B cell (primary cell): Measurements from ENCODE around the gene KCNC4. TPM values are rescaled to one million over a fixed set of nuclear protein-coding genes. Genes with fewer than 3 reads are reported as not detected.

ENCODE experiments used
- ATAC-seq: fragments of 200-7000 bp; cut with Tn5 transposase; one replicate; pipeline ENCODE4 v1.10.0; 2021; ENCODE audit warnings: low read depth, mild to moderate bottlenecking, moderate number of reproducible peaks, moderate library complexity
- CTCF ChIA-PET: fragments of 350-600 bp; sonication (Branson Sonifier 250); formaldehyde crosslinking; loops from one replicate; lab custom pipeline; 2021; ENCODE audit warnings: antibody characterized with exemption, inconsistent platforms; lab: Charles Lee
- POLR2A ChIA-PET: fragments of 350-600 bp; sonication (Branson Sonifier 250); formaldehyde crosslinking; loops from one replicate; lab custom pipeline; 2021; ENCODE audit warnings: antibody characterized with exemption; lab: Charles Lee
- DNase-seq: peaks from one replicate; pipeline ENCODE4 v3.0.0; 2013
- H2AFZ ChIP-seq: 2 replicates; pipeline ENCODE4 v1.6.1; 2012; ENCODE audit warnings: mild to moderate bottlenecking, low read depth, low read length; ENCODE audit not compliant: insufficient read depth, poor library complexity, severe bottlenecking
- H3K27ac ChIP-seq, 2 donors: 1 replicate in 1 of 2; 2 replicates in 1 of 2; pipeline ENCODE4 v1.5.1; 2012 to 2013; ENCODE audit warnings: low read length in 2 of 2, mild to moderate bottlenecking in 2 of 2, moderate library complexity in 1 of 2
- H3K27me3 ChIP-seq, 4 experiments: fragments of 200-600 bp in 1 of 4; sonication (generic) in 1 of 4; replicated peaks in 1 of 4; 1 replicate in 2 of 4; 2 replicates in 2 of 4; pipeline versions ENCODE4 v1.6.1 to v1.7.0; 2013 to 2016; ENCODE audit warnings: low read length in 3 of 4, mild to moderate bottlenecking in 2 of 4, mixed read lengths in 1 of 4, moderate library complexity in 1 of 4; ENCODE audit not compliant: insufficient read depth in 4 of 4, control insufficient read depth in 3 of 4; ENCODE audit errors: control extremely low read depth in 1 of 4
- H3K36me3 ChIP-seq, 2 experiments: replicated peaks in 1 of 2; 1 replicate in 1 of 2; 2 replicates in 1 of 2; pipeline versions ENCODE4 v1.6.1 to v1.7.1; 2013; ENCODE audit warnings: low read length in 1 of 2; ENCODE audit not compliant: insufficient read depth in 2 of 2, control insufficient read depth in 1 of 2; ENCODE audit errors: control extremely low read depth in 1 of 2, extremely low read depth in 1 of 2
- H3K4me1 ChIP-seq, 2 donors: fragments of 200-600 bp in 1 of 2; sonication (generic) in 1 of 2; 1 replicate in 1 of 2; 2 replicates in 1 of 2; pipeline versions ENCODE4 v1.5.1 to v1.6.1; 2013 to 2017; ENCODE audit warnings: low read length in 2 of 2; ENCODE audit not compliant: control insufficient read depth in 2 of 2, insufficient read depth in 2 of 2
- H3K4me2 ChIP-seq: replicated peaks from 2 replicates; pipeline ENCODE3; 2012; ENCODE audit warnings: mild to moderate bottlenecking, low read depth, low read length; ENCODE audit not compliant: poor library complexity, severe bottlenecking
- H3K4me3 ChIP-seq, 5 experiments: fragments of 200-600 bp in 1 of 5; sonication (generic) in 1 of 5; 1 replicate in 3 of 5; 2 replicates in 2 of 5; pipeline versions ENCODE4 v1.5.1 to v1.7.0; 2011 to 2016; ENCODE audit warnings: low read length in 4 of 5, mild to moderate bottlenecking in 4 of 5, low read depth in 2 of 5, control low read depth in 1 of 5, moderate library complexity in 1 of 5; ENCODE audit not compliant: insufficient read depth in 1 of 5; ENCODE audit errors: control extremely low read depth in 1 of 5, extremely low read depth in 1 of 5
- H3K79me2 ChIP-seq: fragments of 200-600 bp; sonication (generic); one replicate; pipeline ENCODE4 v1.6.0; 2016; ENCODE audit warnings: low read length; ENCODE audit not compliant: control insufficient read depth, insufficient read depth
- H3K9ac ChIP-seq: fragments of 200-600 bp; sonication (generic); 2 replicates; pipeline ENCODE4 v1.6.1; 2017; ENCODE audit warnings: mild to moderate bottlenecking, low read length, moderate library complexity
- H3K9me3 ChIP-seq, 3 donors: one replicate each; pipeline versions ENCODE4 v1.6.1 to v1.7.1; 2013; ENCODE audit warnings: low read length in 2 of 3; ENCODE audit not compliant: control insufficient read depth in 2 of 3, insufficient read depth in 1 of 3; ENCODE audit errors: control extremely low read depth in 1 of 3
- H4K20me1 ChIP-seq: 2 replicates; pipeline ENCODE4 v1.6.0; 2012; ENCODE audit warnings: mild to moderate bottlenecking, low read length; ENCODE audit not compliant: insufficient read depth, control insufficient read depth, poor library complexity, severe bottlenecking
- H3K27ac Mint-ChIP-seq: one replicate; pipeline ENCODE4 v1.8.0; 2021; ENCODE audit warnings: mixed read lengths
- H3K27me3 Mint-ChIP-seq: one replicate; pipeline ENCODE4 v1.8.0; 2021; ENCODE audit warnings: mixed read lengths
- H3K4me1 Mint-ChIP-seq: one replicate; pipeline ENCODE4 v1.8.0; 2021; ENCODE audit warnings: mixed read lengths
- H3K4me3 Mint-ChIP-seq: one replicate; pipeline ENCODE4 v1.8.0; 2021; ENCODE audit warnings: mixed read lengths
- H3K9me3 Mint-ChIP-seq: one replicate; pipeline ENCODE4 v1.8.0; 2022; ENCODE audit warnings: mixed read lengths; ENCODE audit not compliant: insufficient read depth
- EZH2 ChIP-seq: IDR thresholded peaks from 2 replicates; pipeline ENCODE4 v1.6.1; 2012; ENCODE audit warnings: borderline replicate concordance, low read depth, mild to moderate bottlenecking, moderate library complexity, low read length; ENCODE audit not compliant: insufficient read depth, poor library complexity, severe bottlenecking
- WGBS: methylation state at CpG from one replicate; pipeline ENCODE4 v1.1.5; 2013; ENCODE audit warnings: missing lambda C conversion rate; ENCODE audit not compliant: insufficient coverage; 5-methylcytosine and 5-hydroxymethylcytosine counted together
- intact Hi-C: fragments of 100-400 bp; cut with micrococcal nuclease; formaldehyde crosslinking; loops from one replicate; pipeline ENCODE4 v1.10.0; 2022
- polyA plus RNA-seq: library from polyadenylated mRNA; depleted of rRNA; stranded (reverse); fragments of >200 nt; gene quantifications from 2 replicates; pipeline ENCODE4 v1.2.3, GENCODE V29; 2012
- total RNA-seq, 2 donors: library from RNA; stranded (reverse); fragments of 120-200 nt in 1 of 2; gene quantifications; 1 replicate in 1 of 2; 2 replicates in 1 of 2; pipeline versions ENCODE4 v1.2.3 to v1.2.4, GENCODE V29; 2013 to 2022
- TF ChIP-seq, protein P1 (sequence below): fragments of 200-600 bp; IDR thresholded peaks from one replicate; pipeline ENCODE4 v1.8.0; 2022; ENCODE audit warnings: antibody characterized with exemption, mild to moderate bottlenecking

The KCNC4 gene
- total and polyA plus RNA-seq, 2 donors (not counting 1 experiment from before 2014, with no cell fraction given) = 3.2 to 24.1 TPM

DNA sequence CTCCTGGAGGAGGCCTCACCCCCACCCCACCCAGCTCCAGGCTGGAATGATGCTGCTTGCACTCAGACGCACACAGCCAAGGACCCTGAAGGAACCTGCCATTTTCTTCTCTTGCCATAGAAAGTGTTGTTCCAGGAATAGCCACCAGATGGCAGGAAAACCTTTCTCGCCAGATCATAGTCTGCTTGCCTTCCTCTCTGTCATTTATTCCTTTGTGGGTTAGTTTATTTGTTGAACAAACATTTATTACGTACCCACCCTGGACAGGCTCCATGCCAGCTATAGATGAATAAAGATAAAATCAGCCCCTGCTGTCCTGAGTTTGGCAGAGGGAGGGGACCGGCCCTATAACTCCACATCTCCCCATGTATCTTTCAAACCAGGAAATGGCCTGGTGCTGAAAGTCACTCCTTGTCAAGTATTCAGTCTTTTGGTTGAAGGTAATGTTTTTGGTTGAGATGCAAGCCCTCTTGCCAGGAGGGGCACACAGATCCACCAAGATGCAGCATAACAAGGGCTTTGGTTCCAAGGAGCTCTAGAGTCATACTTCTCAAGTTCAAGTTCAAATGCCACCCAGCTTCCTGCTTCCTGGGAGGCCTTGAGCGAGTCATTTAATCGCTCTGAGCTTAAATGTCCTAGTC, 7.0 kb upstream of the KCNC4 start:
- no peak overlapping the region for H3K4me2 ChIP-seq
- 0% methylated on average over 1 of the region's 6 CpGs for WGBS
- peak; percentile 84 for DNase-seq
- no peaks in the 10 kb centered on the region for H4K20me1 ChIP-seq
- peaks cover 3 to 7% of the 10 kb centered on the region in 2 donors for H3K4me1 ChIP-seq
- H3K9me3 ChIP-seq = no peaks in the 10 kb centered on the region
- ChIA-PET POLR2A (interaction anchor here (1.0 kb wide), 1 partner anchor 210 kb away, joined by 3 read pairs; no protein-coding TSS in a partner anchor), CTCF (interaction anchor here (0.8 to 24.7 kb wide), 22 partner anchors 9 to 402 kb away, joined by 3 to 838 read pairs (median 5); partner anchors contain the start of gene PROK1)
- no peak overlapping the region for H3K4me3 Mint-ChIP-seq
- no peak overlapping the region for H3K27ac ChIP-seq
- H3K36me3 ChIP-seq = no peaks in the 10 kb centered on the region
- no peak overlapping the region for H3K9ac ChIP-seq
- no peak overlapping the region for H3K27ac Mint-ChIP-seq
- H3K79me2 ChIP-seq = no peaks in the 10 kb centered on the region
- H3K4me3 ChIP-seq = no peak overlapping the region
- intact Hi-C loops = loop anchor here (1.0 kb wide), 3 partner anchors 109 to 293 kb away; no protein-coding TSS in a partner anchor
- TF ChIP-seq, protein P1, sequence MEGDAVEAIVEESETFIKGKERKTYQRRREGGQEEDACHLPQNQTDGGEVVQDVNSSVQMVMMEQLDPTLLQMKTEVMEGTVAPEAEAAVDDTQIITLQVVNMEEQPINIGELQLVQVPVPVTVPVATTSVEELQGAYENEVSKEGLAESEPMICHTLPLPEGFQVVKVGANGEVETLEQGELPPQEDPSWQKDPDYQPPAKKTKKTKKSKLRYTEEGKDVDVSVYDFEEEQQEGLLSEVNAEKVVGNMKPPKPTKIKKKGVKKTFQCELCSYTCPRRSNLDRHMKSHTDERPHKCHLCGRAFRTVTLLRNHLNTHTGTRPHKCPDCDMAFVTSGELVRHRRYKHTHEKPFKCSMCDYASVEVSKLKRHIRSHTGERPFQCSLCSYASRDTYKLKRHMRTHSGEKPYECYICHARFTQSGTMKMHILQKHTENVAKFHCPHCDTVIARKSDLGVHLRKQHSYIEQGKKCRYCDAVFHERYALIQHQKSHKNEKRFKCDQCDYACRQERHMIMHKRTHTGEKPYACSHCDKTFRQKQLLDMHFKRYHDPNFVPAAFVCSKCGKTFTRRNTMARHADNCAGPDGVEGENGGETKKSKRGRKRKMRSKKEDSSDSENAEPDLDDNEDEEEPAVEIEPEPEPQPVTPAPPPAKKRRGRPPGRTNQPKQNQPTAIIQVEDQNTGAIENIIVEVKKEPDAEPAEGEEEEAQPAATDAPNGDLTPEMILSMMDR = peak; percentile 91
- TF ChIP-seq EZH2 = no peak
- H3K27me3 Mint-ChIP-seq = no peaks in the 10 kb centered on the region
- no peaks in the 10 kb centered on the region for H3K9me3 Mint-ChIP-seq
- peak; percentile 71 for ATAC-seq
- H3K27me3 ChIP-seq = no peaks in the 10 kb centered on the region
- peak overlapping the region; percentile 65 for H2AFZ ChIP-seq
- peaks cover 11% of the 10 kb centered on the region for H3K4me1 Mint-ChIP-seq

DNA sequence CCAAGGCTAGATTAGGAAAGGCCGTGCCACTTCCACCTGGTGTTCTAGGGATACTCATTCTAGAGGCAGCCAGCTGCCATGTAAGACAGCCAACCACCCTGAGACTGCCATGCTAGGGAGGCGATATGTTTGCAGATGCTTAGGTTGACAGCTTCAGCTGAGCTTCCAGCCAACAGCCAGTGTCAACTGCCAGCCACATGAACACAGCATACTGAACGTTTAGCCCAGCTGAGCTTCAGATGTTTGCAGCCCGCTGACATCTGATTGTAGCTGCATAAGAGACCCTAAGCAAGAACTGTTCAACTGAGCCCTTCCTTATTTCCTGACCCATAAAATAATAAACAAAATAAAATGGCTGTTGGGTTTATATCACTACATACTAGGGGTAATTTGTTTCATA, 5.0 kb upstream of the KCNC4 start:
- Histone ChIP-seq H3K4me1 (peaks cover 12 to 17% of the 10 kb centered on the region in 2 donors), H3K9me3 (no peaks in the 10 kb centered on the region), H3K27me3 (no peaks in the 10 kb centered on the region), H3K36me3 (no peaks in the 10 kb centered on the region), H3K9ac (no peak overlapping the region), H4K20me1 (no peaks in the 10 kb centered on the region), H3K27ac (no peak overlapping the region), H3K79me2 (no peaks in the 10 kb centered on the region), H3K4me3 (no peak overlapping the region), H2AFZ (no peak overlapping the region), H3K4me2 (no peak overlapping the region)
- TF ChIP-seq EZH2 = no peak
- TF ChIP-seq, protein P1 = no peak
- ATAC-seq (no peak), DNase-seq (no peak)
- 96% methylated on average over 3 of the region's 4 CpGs for WGBS
- Mint-ChIP-seq H3K4me1 (peaks cover 27% of the 10 kb centered on the region), H3K4me3 (no peak overlapping the region), H3K27ac (no peak overlapping the region), H3K9me3 (no peaks in the 10 kb centered on the region), H3K27me3 (no peaks in the 10 kb centered on the region)
- ChIA-PET POLR2A (no interaction called here), CTCF (interaction anchor here (1.0 to 24.7 kb wide), 7 partner anchors 11 to 292 kb away, joined by 4 to 838 read pairs (median 42); partner anchors contain the start of gene PROK1)
- intact Hi-C loops = loop anchor here (5.0 kb wide), 1 partner anchor 577 kb away; no protein-coding TSS in a partner anchor
